Activated CD8-positive, alpha-beta memory T cell treated with anti-CD3 and anti-CD28 coated beads, Interleukin-2, amount 50 U/mL, for 4 hours (primary cell): ENCODE results near the gene TK1.
A peak's percentile ranks its signal among the peaks of the same experiment; 100 is the strongest.
"Not testable (repeated sequence)": the region's sequence is repeated elsewhere in the genome, so short reads cannot be mapped to it uniquely, and the experiment has no call there.

Experiments used
- DNase-seq: peaks from one replicate; pipeline ENCODE4 v3.0.0-alpha.2; 2020

TK1 gene

GRCh38 chr17:78147315-78147998 lies 39.4 kb downstream of the TK1 start:
- no peak for DNase-seq

GRCh38 chr17:78146881-78147280 lies 40.0 kb downstream of the TK1 start:
- DNase-seq, result no peak

- no peak for DNase-seq
These were observed 40.4 kb downstream of the TK1 start for GRCh38 chr17:78146471-78146869.

GRCh38 chr17:78144736-78145641 lies 41.9 kb downstream of the TK1 start:
- no peak for DNase-seq

- no peak for DNase-seq
These were observed 42.6 kb downstream of the TK1 start for GRCh38 chr17:78144147-78144719.

- DNase-seq, result no peak
These were observed 43.4 kb downstream of the TK1 start for GRCh38 chr17:78143214-78144146.

GRCh38 chr17:78142119-78142861 lies 44.6 kb downstream of the TK1 start:
- no peak for DNase-seq

- DNase-seq, result no peak
These were observed 45.3 kb downstream of the TK1 start for GRCh38 chr17:78141437-78142118.

GRCh38 chr17:78140169-78141051 lies 46.4 kb downstream of the TK1 start:
- DNase-seq, result peak; percentile 90

- DNase-seq, result not testable (repeated sequence)
These were observed 47.0 kb downstream of the TK1 start for GRCh38 chr17:78139861-78140168.

GRCh38 chr17:78138204-78139060 lies 48.4 kb downstream of the TK1 start:
- DNase-seq, result no peak

GRCh38 chr17:78137392-78138203 lies 49.3 kb downstream of the TK1 start:
- peak; percentile 47 for DNase-seq

- DNase-seq, result no peak
These were observed 50.9 kb downstream of the TK1 start for GRCh38 chr17:78135858-78136500.

GRCh38 chr17:78134899-78135385 lies 51.9 kb downstream of the TK1 start:
- DNase-seq, result no peak

- peak; percentile 78 for DNase-seq
These were observed 52.6 kb downstream of the TK1 start for GRCh38 chr17:78133971-78134898.

GRCh38 chr17:78133179-78133951 lies 53.5 kb downstream of the TK1 start:
- DNase-seq, result no peak
